HepG2 (cell line): ENCODE measurements around the gene SNAP23. TPM values are rescaled to one million over a fixed set of nuclear protein-coding genes. Genes with fewer than 3 reads are reported as not detected.

ENCODE experiments used
- ATAC-seq: fragments of 200-7000 bp; cut with Tn5 transposase; 3 replicates; pipeline ENCODE4 v1.9.1; 2020; ENCODE audit warnings: mild to moderate bottlenecking, moderate library complexity
- BruUV-seq: library from RNA; stranded (reverse); fragments of 400-500 nt; replicated peaks from 2 replicates; lab custom pipeline; 2021; lab: Mats Ljungman, UMichigan
- CTCF ChIA-PET: fragments of 300-600 bp; formaldehyde crosslinking; extraction: SDS; loops from one replicate; lab custom pipeline; 2021; ENCODE audit warnings: low total read pairs, inconsistent platforms, low intra/inter-chr PET ratio; lab: Yijun Ruan, JAX
- POLR2A ChIA-PET: fragments of 350-600 bp; sonication (Branson Sonifier 250); formaldehyde crosslinking; loops from one replicate; lab custom pipeline; 2020; ENCODE audit warnings: antibody characterized with exemption, inconsistent platforms; lab: Yijun Ruan, JAX
- DNase-seq: peaks from one replicate; pipeline ENCODE4 v3.0.0-alpha.2; 2015; ENCODE audit warnings: low spot score
- FAIRE-seq: peaks from 3 replicates; lab custom pipeline; 2011; peaks lifted over from hg19 to GRCh38; lab: Jason Lieb, UNC
- H2AFZ ChIP-seq: one replicate; pipeline ENCODE4 v1.6.1; 2011; ENCODE audit warnings: low read length, inconsistent platforms
- H3K27ac ChIP-seq: fragments of 300-600 bp; 3 replicates; pipeline ENCODE4 v1.8.0; 2011; ENCODE audit warnings: mixed run types, mild to moderate bottlenecking, mixed read lengths, low read length, inconsistent platforms; ENCODE audit not compliant: insufficient read depth; ENCODE audit errors: extremely low read length
- H3K27me3 ChIP-seq, 2 experiments: fragments of 200-600 bp in 1 of 2; 2 replicates in 1 of 2; 3 replicates in 1 of 2; pipeline versions ENCODE4 v1.6.0 to v1.8.0; 2011; ENCODE audit warnings: low read length in 2 of 2, mild to moderate bottlenecking in 2 of 2, moderate library complexity in 2 of 2, inconsistent platforms in 1 of 2; ENCODE audit not compliant: insufficient read depth in 2 of 2, control insufficient read depth in 1 of 2
- H3K36me3 ChIP-seq, 2 experiments: fragments of 200-600 bp in 1 of 2; replicated peaks in 1 of 2; 2 replicates in 1 of 2; 3 replicates in 1 of 2; pipeline versions ENCODE4 v1.5.1 to v1.8.0; 2011; ENCODE audit warnings: low read length in 2 of 2, inconsistent platforms in 1 of 2; ENCODE audit not compliant: insufficient read depth in 2 of 2, control insufficient read depth in 1 of 2
- H3K4me1 ChIP-seq: 2 replicates; pipeline ENCODE4 v1.5.1; 2012; ENCODE audit warnings: low read length, inconsistent platforms; ENCODE audit not compliant: insufficient read depth
- H3K4me2 ChIP-seq: 2 replicates; pipeline ENCODE4 v1.6.0; 2011; ENCODE audit warnings: low read depth, low read length, inconsistent platforms
- H3K4me3 ChIP-seq, 3 experiments: fragments of 200-600 bp in 1 of 3; sonication (generic), shearing (Covaris generic) in 1 of 3; replicated peaks in 1 of 3; 2 replicates each; pipeline ENCODE4 v1.5.1; 2011 to 2016; ENCODE audit warnings: low read length in 3 of 3, inconsistent platforms in 2 of 3, low read depth in 2 of 3, mild to moderate bottlenecking in 2 of 3, control low read depth in 1 of 3, mixed read lengths in 1 of 3; ENCODE audit not compliant: insufficient read depth in 1 of 3
- H3K79me2 ChIP-seq: one replicate; pipeline ENCODE4 v1.6.1; 2011; ENCODE audit warnings: low read length, inconsistent platforms; ENCODE audit not compliant: insufficient read depth
- H3K9ac ChIP-seq: 2 replicates; pipeline ENCODE4 v1.6.0; 2011; ENCODE audit warnings: mild to moderate bottlenecking, low read depth, low read length, inconsistent platforms; ENCODE audit not compliant: insufficient read depth
- H3K9me3 ChIP-seq: 2 replicates; pipeline ENCODE4 v1.5.1; 2012; ENCODE audit warnings: mild to moderate bottlenecking, low read length
- H4K20me1 ChIP-seq: 2 replicates; pipeline ENCODE4 v1.6.0; 2011; ENCODE audit warnings: inconsistent platforms, mild to moderate bottlenecking, low read length, moderate library complexity; ENCODE audit not compliant: insufficient read depth
- POLR2AphosphoS5 ChIP-seq: IDR thresholded peaks from 2 replicates; pipeline ENCODE4 v1.6.1; 2012; ENCODE audit warnings: low read depth, low read length
- ZBTB20 ChIP-seq: sonication (generic); formaldehyde crosslinking; IDR thresholded peaks from 2 replicates; pipeline ENCODE4 v1.8.1; 2023; ENCODE audit warnings: missing genetic modification reagents, low read depth, mild to moderate bottlenecking, borderline replicate concordance
- ZKSCAN1 ChIP-seq: fragments of 150-350 bp; IDR thresholded peaks from 2 replicates; pipeline ENCODE4 v1.6.1; 2014; ENCODE audit warnings: low read length
- ZNF282 ChIP-seq: fragments of 450-650 bp; IDR thresholded peaks from 2 replicates; pipeline ENCODE4 v1.6.1; 2018; ENCODE audit not compliant: partially characterized antibody
- ZNF589 ChIP-seq: sonication (generic); formaldehyde crosslinking; conservative IDR thresholded peaks from 2 replicates; pipeline ENCODE4 v1.8.0; 2022; ENCODE audit warnings: mild to moderate bottlenecking, moderate library complexity, missing genetic modification reagents
- WGBS: methylation state at CpG from one replicate; pipeline ENCODE4 v1.1.6; 2017; ENCODE audit warnings: low lambda C conversion rate; 5-methylcytosine and 5-hydroxymethylcytosine counted together
- in situ Hi-C: cut with HindIII; loops from 2 replicates; pipeline ENCODE4 v1.10.0; 2017; ENCODE audit warnings: low pct_unique_long_range_greater_than_20kb; ENCODE audit not compliant: extremely low pct_ligation_motif_present
- intact Hi-C: fragments of 100-400 bp; cut with micrococcal nuclease; formaldehyde crosslinking; loops from one replicate; pipeline ENCODE4 v1.10.0; 2022; ENCODE audit not compliant: unreplicated experiment
- polyA plus RNA-seq, 8 experiments: library from polyadenylated mRNA; depleted of rRNA in 3 of 8; stranded (reverse) in 7 of 8; unstranded in 1 of 8; fragments of >200 nt; fragmentation: Illumina TruSeq in 4 of 8; extraction: Trizol in 4 of 8; gene quantifications; 2 replicates each; pipeline versions ENCODE4 v1.2.1 to v1.2.3, GENCODE V29; 2011 to 2016; ENCODE audit warnings: low read depth in 4 of 8, missing spikeins in 1 of 8, mixed read lengths in 1 of 8; ENCODE audit not compliant: insufficient read depth in 1 of 8
- total RNA-seq, 5 experiments: library from RNA; depleted of rRNA; stranded (reverse); fragments of >200 nt; fragmentation: Illumina TruSeq; extraction: Trizol; gene quantifications; 2 replicates each; pipeline ENCODE4 v1.2.3, GENCODE V29; 2016; ENCODE audit warnings: low read depth in 1 of 5
- TF ChIP-seq, protein P1 (sequence below): sonication (generic); formaldehyde crosslinking; IDR thresholded peaks from 2 replicates; pipeline ENCODE4 v1.4.0; 2020; ENCODE audit warnings: low read depth, mild to moderate bottlenecking, missing genetic modification reagents
- TF ChIP-seq, protein P2 (sequence below): sonication (generic); formaldehyde crosslinking; IDR thresholded peaks from 2 replicates; pipeline ENCODE4 v1.9.0; 2021; ENCODE audit warnings: missing genetic modification reagents, borderline replicate concordance

Gene SNAP23
- total and polyA plus RNA-seq, 2 of the 13 experiments (the other 11 are each of a cell fraction or from before 2014, with no cell fraction given), result 37.0 to 101 TPM

DNA sequence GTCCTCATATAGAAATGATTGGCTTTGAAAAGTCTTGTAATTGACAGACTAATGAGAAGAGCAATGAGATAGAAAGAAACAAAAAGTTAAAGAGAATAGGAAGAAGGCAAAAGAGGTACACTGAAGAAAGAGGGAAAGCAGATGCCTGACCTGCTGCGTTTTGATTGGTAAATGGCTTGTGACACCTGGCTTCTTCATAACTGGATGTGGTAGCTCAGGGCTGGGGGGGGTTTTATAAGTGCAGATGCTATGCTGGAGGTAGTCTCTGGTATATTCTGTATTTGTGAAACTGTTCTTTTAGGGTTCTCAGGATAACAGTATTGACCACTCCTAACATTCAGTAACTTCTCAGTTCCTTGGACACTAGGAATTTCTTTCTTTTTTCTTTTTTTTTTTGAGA is 81.3 kb downstream of the SNAP23 start:
- ATAC-seq (no peak), DNase-seq (no peak), FAIRE-seq (no peak)
- POLR2A ChIA-PET, result interaction anchor here (2.2 kb wide), 1 partner anchor 14 kb away, joined by 20 read pairs; no protein-coding TSS in a partner anchor
- no peak for TF ChIP-seq ZKSCAN1
- no peak for TF ChIP-seq ZNF589 (CRISPR knock-in tag)
- TF ChIP-seq POLR2AphosphoS5, result no peak
- no peak for TF ChIP-seq ZBTB20 (CRISPR knock-in tag)
- TF ChIP-seq, protein P1, sequence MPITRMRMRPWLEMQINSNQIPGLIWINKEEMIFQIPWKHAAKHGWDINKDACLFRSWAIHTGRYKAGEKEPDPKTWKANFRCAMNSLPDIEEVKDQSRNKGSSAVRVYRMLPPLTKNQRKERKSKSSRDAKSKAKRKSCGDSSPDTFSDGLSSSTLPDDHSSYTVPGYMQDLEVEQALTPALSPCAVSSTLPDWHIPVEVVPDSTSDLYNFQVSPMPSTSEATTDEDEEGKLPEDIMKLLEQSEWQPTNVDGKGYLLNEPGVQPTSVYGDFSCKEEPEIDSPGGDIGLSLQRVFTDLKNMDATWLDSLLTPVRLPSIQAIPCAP, result no peak
- no peak for TF ChIP-seq ZNF282
- TF ChIP-seq, protein P2, sequence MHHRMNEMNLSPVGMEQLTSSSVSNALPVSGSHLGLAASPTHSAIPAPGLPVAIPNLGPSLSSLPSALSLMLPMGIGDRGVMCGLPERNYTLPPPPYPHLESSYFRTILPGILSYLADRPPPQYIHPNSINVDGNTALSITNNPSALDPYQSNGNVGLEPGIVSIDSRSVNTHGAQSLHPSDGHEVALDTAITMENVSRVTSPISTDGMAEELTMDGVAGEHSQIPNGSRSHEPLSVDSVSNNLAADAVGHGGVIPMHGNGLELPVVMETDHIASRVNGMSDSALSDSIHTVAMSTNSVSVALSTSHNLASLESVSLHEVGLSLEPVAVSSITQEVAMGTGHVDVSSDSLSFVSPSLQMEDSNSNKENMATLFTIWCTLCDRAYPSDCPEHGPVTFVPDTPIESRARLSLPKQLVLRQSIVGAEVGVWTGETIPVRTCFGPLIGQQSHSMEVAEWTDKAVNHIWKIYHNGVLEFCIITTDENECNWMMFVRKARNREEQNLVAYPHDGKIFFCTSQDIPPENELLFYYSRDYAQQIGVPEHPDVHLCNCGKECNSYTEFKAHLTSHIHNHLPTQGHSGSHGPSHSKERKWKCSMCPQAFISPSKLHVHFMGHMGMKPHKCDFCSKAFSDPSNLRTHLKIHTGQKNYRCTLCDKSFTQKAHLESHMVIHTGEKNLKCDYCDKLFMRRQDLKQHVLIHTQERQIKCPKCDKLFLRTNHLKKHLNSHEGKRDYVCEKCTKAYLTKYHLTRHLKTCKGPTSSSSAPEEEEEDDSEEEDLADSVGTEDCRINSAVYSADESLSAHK (CRISPR knock-in tag), result no peak
- H3K4me1 ChIP-seq, result peaks cover 43% of the 10 kb centered on the region
- intact Hi-C loops (no loop called here), in situ Hi-C loops (no loop called here)
- H3K4me2 ChIP-seq, result peak overlapping the region; percentile 99
- no peaks in the 10 kb centered on the region for H4K20me1 ChIP-seq
- H3K79me2 ChIP-seq, result peaks cover 6% of the 10 kb centered on the region
- peak overlapping the region in 1 of 3 experiments; percentile 76; a peak in 3 of 6 replicates for H3K4me3 ChIP-seq
- peak overlapping the region; percentile 74; the same call in 1 of the 2 replicates for H3K9ac ChIP-seq
- H3K27me3 ChIP-seq, result no peaks in the 10 kb centered on the region; a peak in 1 of 5 replicates
- no peak overlapping the region for H2AFZ ChIP-seq
- CTCF ChIA-PET, result interaction anchor here (2.0 kb wide), 1 partner anchor 15 kb away, joined by 4 read pairs; no protein-coding TSS in a partner anchor
- H3K27ac ChIP-seq, result no peak overlapping the region
- no peaks in the 10 kb centered on the region for H3K36me3 ChIP-seq
- 88% methylated on average over 1 of the region's 1 CpG for WGBS
- BruUV-seq, result TSS peak; percentile 61
- H3K9me3 ChIP-seq, result no peaks in the 10 kb centered on the region
